GM18867 (cell line): ENCODE results near the gene TMEM150B.
A peak's percentile ranks its signal among the peaks of the same experiment; 100 is the strongest.
"Not testable (repeated sequence)": the region's sequence is repeated elsewhere in the genome, so short reads cannot be mapped to it uniquely, and the experiment has no call there.

ENCODE experiments used
- ATAC-seq: cut with Tn5 transposase; IDR thresholded peaks from one replicate; pipeline ENCODE4 v1.9.1; 2021; ENCODE audit warnings: mild to moderate bottlenecking, moderate library complexity; ENCODE audit not compliant: unreplicated experiment

Gene TMEM150B

DNA sequence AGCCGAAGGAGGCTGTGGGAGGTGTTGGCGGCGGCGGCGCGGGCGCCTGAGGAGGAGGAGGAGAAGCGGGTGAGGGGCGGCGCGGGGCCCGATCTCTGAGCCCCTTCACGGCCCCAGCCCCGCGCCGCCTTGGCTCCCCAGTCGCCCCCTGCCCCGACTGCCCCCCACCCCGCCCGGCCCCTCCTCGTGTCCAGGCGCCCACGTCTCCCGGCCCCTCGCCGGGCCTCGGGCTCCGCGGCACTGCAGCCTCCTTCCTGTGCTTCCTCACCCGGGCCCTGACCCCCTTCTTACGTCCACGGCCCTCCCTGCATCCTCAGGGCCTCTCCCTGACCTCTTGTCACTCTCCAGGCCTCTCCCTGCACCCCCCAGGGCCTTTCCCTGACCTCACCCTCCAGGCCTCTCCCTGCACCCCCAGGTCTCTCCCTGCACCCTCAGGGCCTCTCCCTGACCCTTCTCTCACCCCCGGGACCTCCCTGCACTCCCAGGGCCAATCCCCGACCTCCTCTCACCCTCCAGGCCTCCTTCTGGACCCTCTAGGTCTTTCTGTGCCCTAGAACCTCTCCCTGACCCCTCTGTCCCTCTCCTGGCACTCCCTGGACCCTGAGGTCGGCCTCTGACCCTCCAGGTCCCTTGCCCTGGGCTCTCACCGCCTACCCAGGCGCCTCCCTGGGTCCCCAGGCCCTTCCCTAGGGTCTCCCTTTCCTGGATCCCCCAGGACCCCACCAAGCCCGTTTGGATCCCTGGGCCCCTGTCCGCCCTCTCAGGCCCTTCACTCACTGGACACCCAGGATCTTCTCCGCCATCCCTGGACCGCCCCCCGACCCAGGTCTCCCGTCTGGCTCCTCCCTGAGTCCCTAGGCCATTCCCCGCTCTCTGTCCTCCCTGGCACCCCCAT is 15.0 kb upstream of the TMEM150B start:
- no peak for ATAC-seq

DNA sequence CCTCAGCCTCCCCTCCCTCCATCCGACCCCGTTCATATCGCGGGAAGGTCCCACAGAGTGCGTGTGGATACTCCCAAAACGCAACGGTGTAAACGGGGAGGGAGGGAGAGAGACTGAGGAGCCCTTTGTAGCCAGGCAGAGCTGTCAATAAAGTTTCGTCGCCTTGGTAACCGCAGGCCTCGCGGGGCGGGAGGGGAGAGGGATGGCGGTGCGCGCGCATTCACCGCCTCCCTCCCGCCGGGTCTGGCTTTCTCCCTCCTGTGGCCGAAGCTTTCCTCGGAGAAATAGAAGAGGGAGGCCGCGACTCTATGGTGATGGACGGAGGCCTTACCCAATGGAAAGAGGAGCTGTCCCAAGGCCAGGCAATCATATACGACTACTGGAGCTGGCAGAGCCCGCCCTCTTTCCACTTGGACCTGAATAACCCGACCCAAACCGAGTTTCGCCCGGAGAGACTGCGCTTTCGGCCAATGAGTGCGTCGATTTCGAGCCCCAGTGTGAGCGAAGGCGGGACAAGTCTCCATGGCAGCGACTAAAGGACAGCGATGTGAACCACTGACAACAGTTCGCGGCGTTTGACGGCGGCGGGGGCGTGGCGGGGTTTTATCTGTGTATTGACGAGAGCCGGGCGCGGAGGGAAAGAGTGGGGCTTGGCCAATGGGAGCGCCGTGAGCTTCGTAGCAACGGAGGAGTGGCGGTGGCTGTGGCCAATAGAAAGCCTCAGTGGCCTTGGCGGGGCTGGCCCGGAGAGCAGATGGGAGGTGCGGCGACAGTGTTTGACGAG is 14.2 kb upstream of the TMEM150B start, which contains the start of gene KMT5C:
Gene KMT5C, plus strand, starts transcription at position 772 of the 784 bp plus-strand sequence. CDS start 2,061 bp downstream, outside the sequence.
- peak; percentile 80 for ATAC-seq

DNA sequence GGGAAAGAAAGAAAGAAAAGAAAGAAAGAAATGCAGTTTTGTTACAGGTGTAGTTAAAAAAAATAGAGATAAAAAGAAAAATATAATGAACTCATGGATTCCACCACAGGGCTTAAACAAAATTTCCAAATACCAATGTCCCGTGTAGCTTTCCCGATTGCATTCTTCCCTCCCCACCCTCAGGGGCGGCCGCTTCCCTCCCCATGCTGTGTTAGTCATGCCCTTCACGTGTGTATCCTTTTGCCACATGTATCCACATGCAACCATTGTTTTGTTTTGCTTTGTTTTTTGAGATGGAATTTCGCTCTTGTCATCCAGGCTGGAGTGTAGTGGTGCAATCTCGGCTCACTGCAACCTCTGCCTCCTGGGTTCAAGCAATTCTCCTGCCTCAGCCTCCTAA is 11.0 kb upstream of the TMEM150B start:
- ATAC-seq = no peak

DNA sequence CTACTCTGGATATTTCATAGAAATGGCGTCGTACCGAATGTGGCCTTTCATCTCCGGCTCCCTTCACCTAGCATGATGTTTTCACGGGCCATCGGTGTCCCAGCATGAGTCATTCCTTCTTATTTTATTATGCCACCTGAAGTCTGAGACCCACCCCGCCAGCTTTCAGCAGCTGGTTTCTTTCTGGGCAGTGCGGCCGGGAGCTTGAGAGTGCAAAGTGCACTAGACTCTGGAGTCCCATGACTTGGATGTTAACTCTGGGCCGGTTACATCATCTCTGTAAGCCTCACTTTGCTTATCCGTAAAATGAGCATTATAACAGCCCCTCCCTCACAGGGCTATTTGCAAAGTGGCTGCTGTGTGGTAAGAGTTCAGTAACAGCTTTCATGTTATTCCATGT is 8.7 kb upstream of the TMEM150B start:
- no peak for ATAC-seq

DNA sequence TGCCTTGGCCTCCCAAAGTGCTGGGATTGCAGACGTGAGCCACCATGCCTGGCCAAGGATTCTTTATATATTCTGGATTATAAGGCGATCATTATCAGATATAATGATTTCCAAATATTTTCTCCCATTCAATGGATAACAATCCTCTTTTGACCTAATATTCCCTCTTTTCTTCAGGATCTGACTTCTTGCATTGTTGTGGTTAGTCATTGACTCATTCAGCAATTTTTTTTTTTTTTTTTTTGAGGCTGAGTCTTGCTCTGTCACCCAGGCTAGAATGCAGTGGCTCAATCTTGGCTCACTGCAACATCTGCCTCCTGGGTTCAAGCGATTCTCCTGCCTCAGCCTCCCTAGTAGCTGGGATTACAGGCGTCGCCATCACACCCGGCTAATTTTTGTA is 4.7 kb upstream of the TMEM150B start:
- ATAC-seq = not testable (repeated sequence)

DNA sequence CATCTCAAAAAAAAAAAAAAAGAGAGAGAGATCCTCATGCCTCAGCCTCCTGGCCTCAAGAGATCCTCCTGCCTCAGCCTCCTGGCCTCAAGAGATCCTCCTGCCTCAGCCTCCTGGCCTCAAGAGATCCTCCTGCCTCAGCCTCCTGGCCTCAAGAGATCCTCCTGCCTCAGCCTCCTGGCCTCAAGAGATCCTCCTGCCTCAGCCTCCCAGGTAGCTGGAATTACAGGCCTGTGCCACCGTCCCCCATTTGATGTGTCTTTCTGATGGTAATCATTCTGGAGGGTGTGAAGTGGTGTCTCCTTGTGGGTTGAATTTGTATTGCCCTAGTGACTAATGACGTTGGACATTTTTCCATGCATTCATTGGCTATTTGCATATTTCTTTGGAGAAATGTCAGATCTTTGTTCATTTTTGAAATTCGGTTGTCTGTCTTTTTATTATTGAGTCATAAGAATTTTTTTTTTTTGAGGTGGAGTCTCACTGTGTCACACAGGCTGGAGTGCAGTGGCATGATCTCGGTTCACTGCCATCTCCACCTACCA is 3.7 kb upstream of the TMEM150B start:
- ATAC-seq = not testable (repeated sequence)

DNA sequence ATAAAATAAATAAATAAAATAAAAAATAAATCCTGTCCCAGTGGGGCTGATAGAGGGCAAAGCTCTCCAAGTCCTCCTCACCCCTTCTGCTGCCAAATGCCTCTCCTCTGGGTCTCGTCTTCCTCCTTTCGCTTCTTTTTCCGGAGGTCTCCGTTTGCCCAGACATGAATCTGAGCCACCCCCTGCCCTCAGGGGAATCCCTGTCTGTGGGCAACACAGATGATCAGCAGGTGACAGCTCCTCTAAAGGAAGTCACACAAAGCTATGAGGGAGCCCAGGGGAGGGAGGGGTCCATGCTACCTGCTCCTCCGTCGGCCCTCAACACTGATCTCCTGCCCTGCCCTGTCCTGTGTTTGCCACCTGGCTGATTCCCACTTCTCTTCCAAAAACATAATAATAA is 479 bp downstream of the TMEM150B start:
- no peak for ATAC-seq

DNA sequence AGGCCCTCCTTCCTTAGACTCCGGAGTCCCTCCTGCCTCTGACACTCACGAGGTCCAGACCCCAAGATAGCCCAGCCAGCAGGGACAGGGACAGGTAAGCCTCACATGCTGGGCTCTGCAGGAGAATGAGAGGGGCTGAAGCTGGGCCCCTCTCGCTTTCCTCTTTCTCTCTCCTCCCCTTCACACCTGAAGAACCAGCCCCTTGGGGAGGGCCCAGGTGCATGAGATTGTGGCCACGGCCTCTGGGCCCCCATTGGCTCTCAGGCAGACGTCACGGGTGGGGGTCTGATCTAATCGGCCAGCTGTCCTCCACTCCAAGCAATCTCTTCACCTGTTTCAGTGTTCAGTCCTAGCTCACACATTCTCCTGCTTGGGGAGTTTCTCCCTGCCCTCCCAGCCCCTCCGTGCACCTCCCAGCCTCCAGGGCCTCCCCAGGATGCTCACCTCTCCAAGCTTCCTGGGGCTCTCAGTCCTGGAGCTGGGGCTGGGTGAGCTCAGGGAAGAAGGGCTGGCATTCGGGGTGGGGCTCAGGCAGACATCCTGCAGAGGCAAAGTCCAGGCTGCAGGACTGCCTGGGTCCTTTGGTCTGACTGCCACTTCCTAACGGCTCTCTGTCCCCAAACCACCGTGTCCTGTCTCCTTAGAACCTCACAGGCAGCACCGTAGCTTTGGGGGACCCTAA is 2.8 kb downstream of the TMEM150B start:
- no peak for ATAC-seq

DNA sequence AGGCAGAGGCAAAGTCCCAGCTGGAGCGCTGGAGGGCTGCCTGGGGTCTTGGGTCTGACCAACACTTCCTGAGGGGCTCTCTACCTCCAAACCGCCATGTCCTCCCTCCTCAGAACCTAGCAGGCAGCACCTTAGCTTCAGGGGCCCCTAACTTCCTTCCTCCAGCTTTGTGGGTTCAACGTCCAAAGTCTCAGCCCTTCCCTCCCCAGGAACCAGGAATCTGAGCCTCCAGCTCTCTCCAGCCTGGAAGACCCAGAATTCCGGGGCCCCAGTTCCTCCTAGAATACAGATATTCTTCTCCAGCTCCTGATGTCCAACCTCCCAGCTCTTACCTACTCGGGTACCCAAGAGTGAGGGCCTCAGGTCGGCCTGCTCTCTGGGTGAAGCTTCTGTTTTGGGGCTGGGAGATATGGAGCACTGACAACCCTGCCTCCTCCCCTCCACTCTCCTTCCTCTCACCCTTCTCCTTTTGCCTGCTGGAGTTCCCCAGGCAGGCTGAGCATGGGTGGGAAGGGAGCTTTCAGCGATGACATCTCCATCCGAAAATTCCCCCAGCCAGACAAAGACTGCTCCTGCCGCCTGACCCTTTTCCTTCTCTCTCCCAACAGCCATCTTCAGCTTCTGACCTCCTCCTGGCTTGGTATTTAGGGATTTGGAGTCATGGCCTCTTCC is 3.5 kb downstream of the TMEM150B start:
- ATAC-seq = no peak

DNA sequence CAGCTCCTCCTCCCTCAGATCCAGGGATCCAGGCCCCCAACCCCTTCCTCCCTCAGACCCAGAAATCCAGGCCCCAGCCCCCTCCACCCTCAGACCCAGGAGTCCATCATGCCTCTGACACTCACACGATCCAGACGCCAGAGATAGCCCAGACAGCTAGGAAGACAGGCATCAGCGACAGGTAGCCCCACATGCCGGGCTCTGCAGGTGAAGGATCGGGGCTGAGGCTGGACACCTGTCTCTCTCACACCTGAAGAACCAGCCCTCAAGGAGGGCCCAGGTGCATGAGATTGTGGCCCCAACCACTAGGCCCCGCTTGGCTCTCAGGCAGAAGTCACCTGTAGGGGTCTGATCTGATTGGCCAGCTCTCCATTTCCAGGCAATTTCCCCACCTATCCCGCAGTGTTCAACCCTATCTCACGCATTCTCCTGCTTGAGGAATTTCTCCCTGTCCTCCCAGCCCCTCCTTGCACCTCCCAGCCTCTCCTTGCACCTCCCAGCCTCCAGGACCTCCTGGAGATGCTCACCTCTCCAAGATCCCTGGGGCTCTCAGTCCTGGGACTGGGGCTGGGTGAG is 4.2 kb downstream of the TMEM150B start:
- ATAC-seq = no peak

DNA sequence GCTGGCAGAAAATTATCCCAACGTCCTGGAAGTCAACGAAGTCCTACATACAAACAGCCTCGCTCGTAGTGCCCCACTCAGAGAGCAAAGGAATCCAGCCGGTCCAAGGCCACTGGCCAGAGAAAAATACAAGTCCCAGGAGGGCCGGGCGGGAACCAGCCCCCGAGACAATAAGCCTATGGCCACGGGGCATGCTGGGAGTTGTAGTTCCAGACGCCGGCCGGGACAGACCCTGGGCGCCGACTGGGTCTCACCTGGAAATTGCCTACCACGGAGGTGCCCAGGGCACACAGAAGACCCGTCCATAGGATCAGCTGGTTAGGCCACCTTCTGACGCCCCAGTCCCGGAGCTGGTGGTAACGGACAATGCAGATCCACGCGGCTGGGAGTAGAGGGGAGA is 5.4 kb downstream of the TMEM150B start:
- ATAC-seq = no peak

DNA sequence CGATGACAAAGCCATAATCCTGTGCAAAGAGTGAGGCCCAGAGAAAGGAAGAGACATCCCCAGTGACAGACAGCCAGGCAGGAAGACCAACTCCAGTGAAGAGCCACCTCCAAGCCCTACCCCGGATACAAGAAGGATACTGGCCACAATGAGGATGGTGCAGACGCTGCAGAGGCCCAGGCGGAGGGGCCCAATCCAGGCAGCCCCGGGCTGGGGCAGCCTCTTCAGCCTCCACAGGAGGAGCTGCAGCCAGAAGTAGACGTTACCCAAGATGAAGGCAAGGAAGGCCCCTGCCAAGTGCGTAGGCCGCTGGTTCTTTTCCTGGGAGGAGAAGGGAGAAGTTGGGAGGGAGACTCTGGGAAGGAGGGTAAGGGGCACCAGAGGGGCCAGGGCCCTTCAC is 8.5 kb downstream of the TMEM150B start:
- no peak for ATAC-seq

DNA sequence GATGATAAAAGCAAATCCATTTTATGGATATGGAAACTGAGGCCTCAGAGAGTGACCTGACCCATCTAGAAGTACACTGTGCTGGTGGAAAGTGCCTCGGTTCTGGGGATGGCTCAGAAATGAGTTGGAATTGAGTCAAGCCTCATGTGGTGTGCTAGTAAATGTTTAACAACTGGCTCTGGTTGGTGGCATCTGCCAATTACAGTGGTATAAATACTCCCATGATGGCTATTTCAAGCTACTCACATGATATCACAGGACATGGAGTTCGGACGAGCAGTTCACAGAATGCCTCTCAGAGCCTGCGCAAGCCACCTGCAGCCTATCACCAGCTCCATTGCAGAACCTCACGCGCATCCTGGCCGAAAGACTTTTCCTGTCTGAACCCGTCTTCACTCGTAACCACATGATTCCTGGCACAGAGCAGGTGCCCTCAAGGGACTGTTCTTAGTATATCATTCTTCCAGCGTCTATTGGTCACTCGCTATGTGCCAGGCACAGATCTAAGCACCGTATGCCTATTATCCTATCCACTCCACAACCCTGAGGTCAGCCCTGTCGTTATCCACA is 9.1 kb downstream of the TMEM150B start:
- no peak for ATAC-seq

DNA sequence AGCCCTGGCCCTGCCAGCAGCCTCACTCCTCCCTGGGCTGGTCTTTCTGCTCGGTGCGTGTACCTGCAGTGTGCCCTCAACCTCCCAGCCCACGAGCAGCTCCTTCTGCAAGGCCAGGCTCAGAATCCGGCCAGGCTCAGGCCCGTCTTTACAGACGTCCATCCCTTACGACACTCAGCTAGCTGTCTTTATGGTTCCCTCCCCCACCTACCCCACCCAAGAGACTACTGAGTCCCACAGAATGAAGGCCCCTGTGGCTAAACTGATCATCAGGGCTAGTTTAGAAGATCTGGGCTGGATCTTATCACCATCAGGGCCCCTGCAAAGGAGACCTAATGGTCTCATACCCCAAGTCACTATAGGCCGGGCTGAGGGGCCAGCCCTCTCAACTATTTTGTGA is 10.7 kb downstream of the TMEM150B start:
- ATAC-seq = no peak

DNA sequence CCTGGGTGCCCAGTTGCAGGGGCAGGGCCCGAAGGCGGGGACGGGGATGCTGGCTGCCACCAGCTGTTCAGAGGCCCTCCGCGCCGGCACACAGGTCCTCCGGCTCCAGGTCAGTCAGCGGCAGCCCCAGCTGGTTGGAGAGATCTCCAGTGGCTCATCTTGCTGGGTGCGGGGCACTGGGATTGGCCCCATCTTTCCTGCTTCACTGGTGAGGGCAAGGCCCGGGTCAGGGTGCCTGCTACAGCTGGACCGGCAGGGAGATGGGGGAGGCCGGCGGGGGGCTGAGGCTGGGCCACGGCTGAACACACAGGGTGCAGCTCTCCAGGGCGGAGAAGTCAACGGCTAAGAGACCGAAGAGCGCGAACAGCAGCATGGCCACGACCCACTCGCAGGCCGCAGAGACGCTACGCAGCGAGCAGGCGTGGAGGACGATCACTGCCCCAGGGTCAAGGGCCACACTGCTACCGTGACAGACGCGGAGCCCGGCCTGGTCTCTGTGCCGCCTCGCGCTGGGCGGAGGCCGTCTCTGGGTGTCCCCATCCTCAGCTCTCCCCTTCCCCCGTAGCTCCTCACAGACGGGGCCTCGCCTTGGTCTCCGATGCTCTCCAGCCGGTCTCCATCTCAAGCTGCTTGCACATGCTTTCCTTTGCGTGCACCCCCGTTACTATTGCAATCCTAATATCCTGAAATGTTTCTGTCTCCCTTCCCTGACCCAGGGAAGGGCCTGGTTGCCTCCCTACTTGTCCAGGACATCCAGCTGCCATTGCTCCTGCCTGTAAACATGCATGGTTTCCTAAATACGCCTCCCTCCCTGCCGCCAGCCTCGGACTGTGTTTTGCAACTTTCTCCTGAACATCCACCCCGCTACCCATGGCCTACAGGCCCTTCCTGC is 12.3 kb downstream of the TMEM150B start:
- no peak for ATAC-seq

DNA sequence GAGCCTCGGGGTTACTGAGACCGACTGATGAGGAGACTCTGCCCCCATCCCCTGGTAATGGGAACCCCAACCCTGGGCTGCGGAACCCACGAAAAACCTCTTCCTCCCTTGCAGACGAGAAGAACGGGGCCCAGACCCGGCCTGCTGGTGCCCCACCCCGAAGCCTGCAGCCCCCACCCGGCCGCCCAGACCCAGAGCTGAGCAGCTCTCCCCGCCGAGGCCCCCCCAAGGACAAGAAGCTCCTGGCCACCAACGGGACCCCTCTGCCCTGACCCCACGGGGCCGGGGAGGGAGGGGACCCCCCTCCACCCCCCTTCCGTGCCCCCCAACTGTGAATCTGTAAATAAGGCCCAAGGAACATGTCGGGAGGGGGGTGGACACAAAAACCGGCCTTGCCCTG is 13.3 kb downstream of the TMEM150B start:
- ATAC-seq = no peak

DNA sequence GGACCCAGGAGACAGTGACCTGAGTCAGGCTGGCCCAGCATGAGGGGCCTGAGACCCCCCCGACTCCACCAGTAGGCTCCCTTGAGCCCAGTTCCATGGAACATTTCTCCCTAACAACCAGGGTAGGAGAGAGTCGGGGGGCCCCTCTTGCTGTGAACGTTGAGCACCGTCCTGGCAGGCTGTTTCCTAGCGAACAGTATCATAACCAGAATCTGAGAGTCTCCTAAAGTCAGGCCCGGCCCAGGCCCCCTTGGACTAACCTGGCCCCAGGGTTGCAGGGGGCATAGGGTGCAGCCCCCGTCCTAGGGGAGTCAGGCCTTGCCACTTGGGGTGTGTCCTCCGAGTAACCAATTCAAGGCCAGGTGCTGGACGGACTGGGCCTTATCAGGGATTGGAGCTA is 13.7 kb downstream of the TMEM150B start:
- no peak for ATAC-seq

DNA sequence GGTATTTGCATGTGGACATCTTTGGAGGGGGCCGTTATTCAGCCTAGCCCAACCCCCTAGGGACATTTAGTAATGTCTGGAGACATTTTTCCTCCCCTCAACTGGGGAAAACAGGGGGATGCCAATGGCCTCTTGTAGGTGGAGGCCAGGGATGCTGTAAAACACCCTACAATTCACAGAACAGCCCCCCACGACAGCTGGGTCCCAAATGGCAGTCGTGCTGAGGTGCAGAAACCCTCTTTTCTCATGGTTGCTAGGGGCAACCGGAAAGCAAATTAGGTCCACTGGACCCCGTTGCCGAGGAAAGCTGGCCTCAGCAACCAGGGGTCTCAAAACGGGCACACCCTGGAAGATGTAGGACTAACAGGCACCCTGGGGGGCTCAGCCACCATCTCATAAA is 14.6 kb downstream of the TMEM150B start:
- no peak for ATAC-seq

DNA sequence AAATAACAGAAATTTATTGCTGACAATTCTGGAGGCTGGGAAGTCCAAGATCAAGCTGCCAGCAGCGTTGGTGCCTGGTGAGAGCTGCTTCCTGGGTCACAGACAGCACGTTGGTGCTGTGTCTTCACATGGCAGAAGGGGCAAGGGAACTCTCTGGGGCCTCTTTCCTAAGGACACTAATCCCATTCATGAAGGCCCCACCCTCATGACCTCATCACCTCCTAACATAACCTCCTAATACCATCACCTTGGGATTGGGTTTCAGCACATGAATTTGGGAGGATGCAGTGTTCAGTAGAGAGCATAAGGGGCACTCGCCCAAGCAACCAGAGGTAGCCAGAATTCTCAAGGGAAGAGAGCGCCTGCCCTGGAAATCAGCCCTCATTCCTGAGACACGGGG is 15.7 kb downstream of the TMEM150B start:
- no peak for ATAC-seq
